ENCODE data around the gene ISG20.

- TF ChIP-seq, protein P1, sequence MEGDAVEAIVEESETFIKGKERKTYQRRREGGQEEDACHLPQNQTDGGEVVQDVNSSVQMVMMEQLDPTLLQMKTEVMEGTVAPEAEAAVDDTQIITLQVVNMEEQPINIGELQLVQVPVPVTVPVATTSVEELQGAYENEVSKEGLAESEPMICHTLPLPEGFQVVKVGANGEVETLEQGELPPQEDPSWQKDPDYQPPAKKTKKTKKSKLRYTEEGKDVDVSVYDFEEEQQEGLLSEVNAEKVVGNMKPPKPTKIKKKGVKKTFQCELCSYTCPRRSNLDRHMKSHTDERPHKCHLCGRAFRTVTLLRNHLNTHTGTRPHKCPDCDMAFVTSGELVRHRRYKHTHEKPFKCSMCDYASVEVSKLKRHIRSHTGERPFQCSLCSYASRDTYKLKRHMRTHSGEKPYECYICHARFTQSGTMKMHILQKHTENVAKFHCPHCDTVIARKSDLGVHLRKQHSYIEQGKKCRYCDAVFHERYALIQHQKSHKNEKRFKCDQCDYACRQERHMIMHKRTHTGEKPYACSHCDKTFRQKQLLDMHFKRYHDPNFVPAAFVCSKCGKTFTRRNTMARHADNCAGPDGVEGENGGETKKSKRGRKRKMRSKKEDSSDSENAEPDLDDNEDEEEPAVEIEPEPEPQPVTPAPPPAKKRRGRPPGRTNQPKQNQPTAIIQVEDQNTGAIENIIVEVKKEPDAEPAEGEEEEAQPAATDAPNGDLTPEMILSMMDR (conservative IDR thresholded peaks at IDR 0.05; ENCODE audit: low read depth, low read length), result no peak
- TF ChIP-seq EZH2 (IDR thresholded peaks at IDR 0.05; ENCODE audit: borderline replicate concordance, low read depth, low read length, poor library complexity, severe bottlenecking), result no peak
Observed at GRCh38 chr15:88693191-88693590, 54.4 kb downstream of the ISG20 start.
